Astrocyte of the cerebellum (primary cell): ENCODE measurements around the gene OCLN.

Source experiments
- DNase-seq: peaks from one replicate; pipeline ENCODE4 v3.0.0-alpha.2; 2011; ENCODE audit warnings: low read depth
- H3K4me3 ChIP-seq: 2 replicates; pipeline ENCODE4 v1.5.1; 2011; ENCODE audit warnings: mild to moderate bottlenecking, low read depth, low read length, moderate library complexity
- CTCF ChIP-seq: IDR thresholded peaks from 2 replicates; pipeline ENCODE4 v1.5.1; 2012; ENCODE audit warnings: low read length, low read depth, moderate library complexity, mild to moderate bottlenecking; ENCODE audit errors: missing control alignments
- in situ Hi-C: cut with HindIII; loops from 2 replicates; pipeline ENCODE4 v1.10.0; 2017; ENCODE audit warnings: low sequenced_read_pairs

Gene OCLN

GRCh38 chr5:69492923-69493395 is 369 bp downstream of the OCLN start:
- in situ Hi-C loops = no loop called here
- no peak for TF ChIP-seq CTCF
- DNase-seq = no peak
- H3K4me3 ChIP-seq = peak overlapping the region; percentile 60

GRCh38 chr5:69493396-69494133 is 975 bp downstream of the OCLN start:
- H3K4me3 ChIP-seq = peak overlapping the region; percentile 60
- no peak for DNase-seq
- in situ Hi-C loops = no loop called here
- no peak for TF ChIP-seq CTCF

GRCh38 chr5:69494452-69494851 is 1.9 kb downstream of the OCLN start:
- in situ Hi-C loops = no loop called here
- no peak for DNase-seq
- TF ChIP-seq CTCF = no peak
- no peak overlapping the region for H3K4me3 ChIP-seq

- no peak for TF ChIP-seq CTCF
- in situ Hi-C loops = no loop called here
- no peak overlapping the region for H3K4me3 ChIP-seq
- DNase-seq = no peak
These were observed 4.5 kb downstream of the OCLN start for GRCh38 chr5:69497006-69497520.

GRCh38 chr5:69498384-69498783 is 5.8 kb downstream of the OCLN start:
- H3K4me3 ChIP-seq = no peak overlapping the region
- in situ Hi-C loops = no loop called here
- DNase-seq = no peak
- TF ChIP-seq CTCF = no peak

- DNase-seq = no peak
- H3K4me3 ChIP-seq = no peak overlapping the region
- in situ Hi-C loops = no loop called here
- TF ChIP-seq CTCF = no peak
These were observed 9.8 kb downstream of the OCLN start for GRCh38 chr5:69502367-69502766.
